ENCODE results near the gene NUMB. TPM values are rescaled to one million over a fixed set of nuclear protein-coding genes. Genes with fewer than 3 reads are reported as not detected.

NUMB gene
- total RNA-seq, 2 donors from 2014 or later: 43.8 to 45.2 TPM

- Histone ChIP-seq H3K27me3 (no peaks in the 10 kb centered on the region), H3K27ac (no peak overlapping the region), H3K4me1 (peaks cover 9% of the 10 kb centered on the region), H3K36me3 (replicated peaks in 1 of 2; ENCODE audit: insufficient read depth in 1 of 2, low read depth in 2 of 2) (no peaks in the 10 kb centered on the region), H3K4me3 (no peak overlapping the region), H3K9me3 (no peaks in the 10 kb centered on the region)
- no peak for ATAC-seq
- intact Hi-C loops (cut with DNase I): no loop called here
- DNase-seq: no peak
- WGBS, 2 donors: 78 to 91% methylated on average over 4 of the region's 4 CpGs
- TF ChIP-seq POLR2A (IDR thresholded peaks at IDR 0.05): no peak
- no peak for TF ChIP-seq CTCF (IDR thresholded peaks at IDR 0.05)
Measured at GRCh38 chr14:73467800-73468199, 9.5 kb upstream of the NUMB start.

GRCh38 chr14:73467377-73467776, 9.0 kb upstream of the NUMB start:
- no peaks in the 10 kb centered on the region for H3K36me3 ChIP-seq (replicated peaks in 1 of 2; ENCODE audit: insufficient read depth in 1 of 2, low read depth in 2 of 2)
- TF ChIP-seq POLR2A (IDR thresholded peaks at IDR 0.05) (no peak), CTCF (IDR thresholded peaks at IDR 0.05) (no peak)
- H3K27me3 ChIP-seq: no peaks in the 10 kb centered on the region
- no peak overlapping the region for H3K4me3 ChIP-seq
- ATAC-seq (no peak), DNase-seq (peak in 1 of 4 donors; percentile 56)
- 77 to 87% methylated on average over 5 of the region's 5 CpGs for WGBS, 2 donors
- intact Hi-C loops (cut with DNase I): no loop called here
- H3K4me1 ChIP-seq: peaks cover 13% of the 10 kb centered on the region
- H3K27ac ChIP-seq: peak overlapping the region in 1 of 4 donors; percentile 35
- no peaks in the 10 kb centered on the region for H3K9me3 ChIP-seq

GRCh38 chr14:73466861-73467260, 8.5 kb upstream of the NUMB start:
- Histone ChIP-seq H3K4me3 (no peak overlapping the region), H3K27me3 (no peaks in the 10 kb centered on the region), H3K27ac (peak overlapping the region in 1 of 4 donors; percentile 35), H3K4me1 (peaks cover 18% of the 10 kb centered on the region), H3K9me3 (no peaks in the 10 kb centered on the region), H3K36me3 (replicated peaks in 1 of 2; ENCODE audit: insufficient read depth in 1 of 2, low read depth in 2 of 2) (no peaks in the 10 kb centered on the region)
- 93 to 94% methylated on average over 4 of the region's 4 CpGs for WGBS, 2 donors
- intact Hi-C loops (cut with DNase I): no loop called here
- ATAC-seq (no peak), DNase-seq (no peak)
- TF ChIP-seq POLR2A (IDR thresholded peaks at IDR 0.05) (no peak), CTCF (IDR thresholded peaks at IDR 0.05) (no peak)

- H3K27ac ChIP-seq: peak overlapping the region in 1 of 4 donors; percentile 62
- no peaks in the 10 kb centered on the region for H3K27me3 ChIP-seq
- no peaks in the 10 kb centered on the region for H3K36me3 ChIP-seq (replicated peaks in 1 of 2; ENCODE audit: insufficient read depth in 1 of 2, low read depth in 2 of 2)
- peaks cover 27% of the 10 kb centered on the region for H3K4me1 ChIP-seq
- WGBS, 2 donors: 58 to 77% methylated on average over 5 of the region's 5 CpGs
- TF ChIP-seq POLR2A (IDR thresholded peaks at IDR 0.05): no peak
- TF ChIP-seq CTCF (IDR thresholded peaks at IDR 0.05): no peak
- ATAC-seq (no peak), DNase-seq (no peak)
- intact Hi-C loops (cut with DNase I): no loop called here
- no peak overlapping the region for H3K4me3 ChIP-seq
- no peaks in the 10 kb centered on the region for H3K9me3 ChIP-seq
Measured at GRCh38 chr14:73465823-73466532, 7.6 kb upstream of the NUMB start.

- intact Hi-C loops (cut with DNase I): no loop called here
- Histone ChIP-seq H3K9me3 (no peaks in the 10 kb centered on the region), H3K27ac (peak overlapping the region in 3 of 4 donors; percentile 66 to 89 (median 85)), H3K36me3 (replicated peaks in 1 of 2; ENCODE audit: insufficient read depth in 1 of 2, low read depth in 2 of 2) (no peaks in the 10 kb centered on the region), H3K27me3 (no peaks in the 10 kb centered on the region), H3K4me3 (no peak overlapping the region), H3K4me1 (peaks cover 49% of the 10 kb centered on the region)
- no peak for ATAC-seq
- peak in 1 of 3 donors; percentile 44 for TF ChIP-seq POLR2A (IDR thresholded peaks at IDR 0.05)
- no peak for TF ChIP-seq CTCF (IDR thresholded peaks at IDR 0.05)
- peak; percentile 22 to 75 (median 44) for DNase-seq
- 29 to 43% methylated on average over 5 of the region's 5 CpGs for WGBS, 2 donors
Measured at GRCh38 chr14:73463411-73463810, 5.1 kb upstream of the NUMB start.
